ENCODE results near the gene CYFIP1.

The CYFIP1 gene

DNA sequence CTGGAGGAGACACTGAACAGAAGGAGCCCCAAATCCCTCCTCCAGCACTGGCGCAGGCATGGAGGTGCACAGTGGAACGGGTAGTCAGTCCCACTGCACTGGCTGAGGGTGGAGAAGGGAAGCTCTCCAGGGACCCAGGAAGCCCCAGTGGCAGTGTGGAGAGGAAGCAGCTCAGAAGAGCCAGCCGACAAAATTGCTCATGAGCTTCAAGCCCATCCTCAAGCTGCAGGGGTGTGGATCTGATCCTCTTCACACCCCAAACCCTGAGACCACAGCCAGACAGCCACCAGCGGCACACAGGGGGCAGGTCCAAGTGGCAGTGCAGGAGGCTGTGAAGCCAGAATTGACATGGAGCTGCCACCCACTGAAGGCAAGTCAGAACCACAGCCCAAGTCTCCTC is 32.1 kb downstream of the CYFIP1 start:
- DNase-seq = no peak

DNA sequence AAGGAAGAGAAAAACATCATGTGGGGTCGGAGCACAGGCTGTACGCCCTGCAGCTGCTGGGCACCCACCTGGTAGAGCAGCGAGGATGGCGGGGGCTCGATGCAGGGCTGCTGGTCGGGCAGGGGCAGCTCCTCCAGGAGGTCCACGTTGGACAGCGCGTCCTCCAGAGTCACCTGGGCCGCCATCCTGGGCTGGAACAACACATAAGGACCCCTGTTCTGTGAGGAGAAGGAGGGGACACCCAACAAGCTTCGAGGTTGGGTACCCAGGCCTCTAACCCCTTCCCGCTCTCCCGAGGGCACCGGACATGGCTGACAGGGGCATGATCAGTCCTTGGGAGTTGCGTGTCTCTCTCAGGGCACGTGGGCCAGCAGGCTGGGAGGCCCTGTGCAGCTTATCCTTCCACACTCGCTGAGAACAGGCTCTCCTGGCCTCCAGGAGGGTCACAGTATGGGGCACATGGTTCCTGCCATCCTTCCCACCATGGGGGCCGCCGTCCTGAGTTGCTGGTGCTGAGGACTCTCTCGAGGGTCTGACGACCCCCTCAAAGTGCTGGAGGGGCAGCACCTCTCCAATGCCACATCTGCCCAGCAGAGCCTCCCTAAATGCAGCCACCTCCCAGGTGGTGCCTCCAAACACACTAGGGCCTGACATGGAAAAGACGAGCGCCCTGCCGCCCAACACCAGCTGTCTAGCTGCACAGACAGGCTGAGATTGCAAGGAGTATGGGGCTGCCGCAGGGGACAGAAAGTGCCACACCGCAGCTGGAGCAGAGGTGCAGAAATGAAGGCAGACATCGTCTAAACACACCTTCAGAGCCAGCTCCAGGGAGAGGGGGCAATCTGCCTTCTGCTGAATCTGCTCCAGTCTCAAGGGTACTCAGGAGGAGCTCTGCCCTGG is 32.8 kb downstream of the CYFIP1 start:
- DNase-seq = no peak

DNA sequence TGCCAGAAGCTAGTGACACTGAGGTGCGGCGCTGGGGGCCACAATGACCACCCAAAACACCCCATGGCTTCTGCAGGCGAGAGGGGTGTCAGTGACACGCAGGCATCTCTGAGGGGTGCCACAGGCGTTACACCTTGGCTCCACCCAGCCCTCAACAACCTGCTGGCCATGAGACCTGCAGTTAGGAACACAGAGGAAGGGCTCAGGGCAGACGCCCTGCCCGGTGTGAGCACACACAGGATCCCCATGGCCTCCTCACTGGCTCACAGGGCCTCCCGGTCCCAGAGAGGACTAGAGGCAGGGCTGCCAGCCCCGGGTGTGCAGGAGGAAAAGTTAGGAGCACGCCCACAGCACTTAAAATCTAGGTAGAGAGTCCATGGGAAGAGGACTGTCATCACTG is 35.1 kb downstream of the CYFIP1 start:
- DNase-seq = no peak

DNA sequence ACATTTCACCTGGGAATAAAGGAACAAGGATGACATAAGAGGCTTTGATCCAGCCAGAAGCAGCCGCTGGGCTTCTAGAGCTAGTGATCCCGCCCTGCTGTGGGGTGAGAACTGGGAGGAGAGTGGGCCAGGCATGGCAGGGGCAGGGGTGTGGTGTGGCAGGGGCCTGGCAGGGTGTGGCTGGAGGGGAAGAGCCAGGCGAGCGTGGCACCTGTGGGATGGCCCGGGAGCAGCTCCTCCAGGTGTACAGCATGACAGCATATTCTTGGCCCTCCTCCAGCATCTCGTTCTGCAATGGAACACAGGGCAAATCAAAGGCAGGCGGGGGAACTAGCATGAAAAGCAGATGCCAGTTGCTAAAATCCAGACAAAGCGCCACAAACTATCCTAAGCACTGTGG is 35.5 kb downstream of the CYFIP1 start:
- no peak for DNase-seq

DNA sequence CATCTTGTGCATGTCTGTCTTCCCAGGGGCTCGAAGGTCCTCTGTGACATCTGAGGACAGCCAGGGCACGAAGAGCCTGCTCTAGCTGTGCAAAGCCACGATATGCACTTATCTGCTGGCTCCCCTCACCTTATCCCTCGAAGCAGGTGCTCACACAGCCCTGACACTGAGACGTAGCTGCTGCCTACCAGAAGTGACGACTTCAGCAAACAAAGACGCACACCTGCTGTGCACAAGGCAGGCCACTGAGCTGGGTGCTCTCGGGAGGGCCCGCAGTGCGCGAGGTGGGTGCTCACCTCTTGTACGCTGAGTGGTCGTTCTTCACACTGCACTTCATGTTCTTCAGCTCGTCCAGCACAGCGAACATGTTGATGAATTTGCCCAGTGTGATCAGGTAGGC is 37.3 kb downstream of the CYFIP1 start:
- DNase-seq = no peak

DNA sequence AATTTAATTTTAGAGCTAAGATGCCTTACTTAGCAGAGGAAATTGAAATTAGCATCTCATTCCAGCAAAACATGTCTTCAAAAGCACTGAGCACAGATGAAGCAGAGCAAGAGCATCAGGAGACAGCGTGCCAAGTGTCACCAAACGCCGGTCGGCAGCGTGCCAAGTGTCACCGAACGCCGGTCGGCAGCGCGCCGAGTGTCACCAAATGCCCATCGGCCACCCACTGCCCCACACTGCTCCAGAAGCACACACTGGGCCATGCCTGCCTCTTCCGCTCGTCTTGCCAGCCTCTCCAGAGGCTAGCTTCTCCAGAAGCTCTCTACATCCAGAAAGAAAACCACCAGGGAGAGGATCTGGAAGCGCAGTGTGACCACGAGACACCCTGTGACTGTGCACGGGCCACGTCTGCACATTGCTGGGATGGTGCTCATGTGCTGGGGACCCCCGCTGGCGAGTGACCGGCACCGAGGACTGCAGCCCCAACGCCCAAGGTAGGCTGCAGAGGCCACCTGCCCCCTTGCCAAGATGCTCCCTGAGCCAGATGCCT is 37.8 kb downstream of the CYFIP1 start:
- DNase-seq = no peak

DNA sequence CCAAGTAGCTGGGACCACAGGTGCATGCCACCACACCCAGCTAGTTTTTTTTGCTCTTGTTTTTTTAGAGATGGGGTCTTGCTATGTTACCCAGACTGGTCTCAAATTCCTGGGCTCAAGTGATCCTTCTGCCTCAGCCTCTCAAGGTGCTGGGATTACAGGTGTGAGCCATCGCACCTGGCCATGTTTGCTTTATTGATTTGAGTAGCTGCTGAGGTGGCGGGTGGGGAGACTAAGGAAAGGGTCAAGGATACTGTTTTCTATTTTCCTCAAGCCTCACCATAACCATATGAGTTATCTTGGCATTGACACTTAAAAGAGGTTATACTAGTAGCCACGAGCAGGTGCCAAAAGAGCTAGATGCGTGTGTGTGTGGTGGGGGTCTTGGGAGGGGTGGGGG is 39.0 kb downstream of the CYFIP1 start:
- no peak for DNase-seq

DNA sequence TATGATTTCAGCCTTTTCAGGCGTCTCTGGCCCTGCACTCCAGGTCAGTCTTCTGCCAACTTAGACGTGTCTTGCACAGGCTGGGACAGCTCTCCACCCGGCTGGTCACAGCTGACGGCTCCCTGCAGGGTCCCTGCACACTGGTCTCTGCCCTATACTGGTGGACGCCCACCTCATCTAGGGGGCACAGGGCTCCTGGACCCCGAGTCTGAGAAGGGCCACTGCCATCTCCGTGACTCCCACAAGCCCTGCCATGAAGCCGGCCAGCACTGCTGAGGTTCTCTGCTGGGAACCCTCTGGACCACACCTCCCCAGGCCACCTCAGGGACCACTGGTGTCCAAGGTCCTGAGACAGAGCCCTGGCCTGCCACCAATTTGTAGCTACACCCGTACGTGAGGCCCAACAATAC is 40.5 kb downstream of the CYFIP1 start:
- DNase-seq = no peak

DNA sequence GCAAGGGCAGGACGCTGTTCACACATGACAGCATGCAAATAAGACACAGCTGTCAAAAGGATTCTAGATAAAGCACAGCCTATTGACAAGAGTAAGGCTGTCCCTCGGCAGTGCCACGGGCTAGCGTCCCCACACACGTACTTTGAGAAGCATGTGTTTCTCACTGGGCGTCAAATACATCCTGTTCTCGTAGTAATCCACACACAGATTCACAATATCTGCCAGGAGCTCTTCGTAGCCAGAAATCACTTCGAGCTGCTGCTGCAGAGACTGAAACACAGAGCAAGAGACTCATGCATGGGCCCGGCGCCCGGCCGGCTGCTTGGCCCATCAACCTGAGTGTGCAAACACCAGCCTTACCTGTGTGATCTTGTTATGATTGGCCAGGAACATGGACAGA is 41.1 kb downstream of the CYFIP1 start:
- DNase-seq = no peak

DNA sequence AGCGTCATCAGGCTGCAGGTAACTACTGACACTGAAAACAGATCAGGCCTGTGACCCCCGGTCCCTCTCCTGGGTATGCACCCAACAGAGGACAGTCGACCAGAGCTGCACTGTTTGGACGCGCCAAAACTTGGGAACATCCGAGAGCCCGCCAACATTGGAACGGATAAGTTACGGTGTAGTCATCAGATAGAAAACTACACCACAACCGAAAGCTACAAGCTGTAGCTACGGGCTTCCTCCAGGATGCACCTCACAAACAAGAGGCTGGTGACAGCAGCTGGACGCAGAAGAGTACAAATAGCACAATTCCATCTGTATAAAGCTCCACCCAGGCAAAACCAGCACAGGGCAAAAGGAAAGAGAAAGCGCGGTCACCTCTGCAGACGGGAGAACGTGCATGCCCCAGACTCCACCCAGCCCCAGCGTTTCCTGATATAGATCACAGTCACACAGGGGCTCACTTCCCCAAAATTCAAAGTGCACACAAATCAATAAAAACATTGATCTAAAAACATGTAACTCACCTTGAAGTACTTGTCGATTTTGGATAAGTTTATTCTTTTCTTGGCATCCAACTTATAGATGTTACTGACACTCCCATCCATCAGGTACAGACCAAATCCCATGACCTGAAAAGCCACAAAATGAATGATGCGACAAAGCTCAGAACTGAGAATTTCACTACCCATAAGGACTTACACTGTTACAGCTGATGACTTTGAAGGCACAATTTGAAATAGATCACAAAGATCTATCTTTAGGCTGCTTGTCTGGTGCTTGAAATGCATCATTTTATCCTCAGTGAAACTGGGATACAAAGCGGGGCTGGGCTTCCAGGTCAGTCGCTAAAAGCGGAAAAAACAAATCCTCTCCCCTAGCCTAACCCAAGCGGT is 43.3 kb downstream of the CYFIP1 start:
- no peak for DNase-seq

DNA sequence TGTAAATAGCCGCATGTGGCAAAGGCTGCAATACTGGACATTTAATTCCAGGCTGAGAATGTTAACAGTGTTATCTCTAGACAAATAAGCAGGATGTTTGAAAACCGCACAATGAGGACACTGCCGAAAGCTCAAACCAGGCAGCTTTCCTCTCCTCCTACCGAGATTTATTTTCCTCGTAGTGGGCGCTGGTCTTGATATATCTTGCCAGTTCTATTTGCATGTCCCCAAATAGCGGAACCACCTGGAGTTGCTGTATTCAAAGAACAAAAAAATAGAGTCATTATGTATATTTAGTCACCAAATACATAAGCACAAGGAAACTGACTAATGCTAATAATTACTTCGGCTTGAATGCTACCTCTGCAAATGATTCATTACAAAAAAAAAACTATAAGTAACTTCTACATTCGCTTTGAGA is 46.5 kb downstream of the CYFIP1 start:
- DNase-seq = no peak

DNA sequence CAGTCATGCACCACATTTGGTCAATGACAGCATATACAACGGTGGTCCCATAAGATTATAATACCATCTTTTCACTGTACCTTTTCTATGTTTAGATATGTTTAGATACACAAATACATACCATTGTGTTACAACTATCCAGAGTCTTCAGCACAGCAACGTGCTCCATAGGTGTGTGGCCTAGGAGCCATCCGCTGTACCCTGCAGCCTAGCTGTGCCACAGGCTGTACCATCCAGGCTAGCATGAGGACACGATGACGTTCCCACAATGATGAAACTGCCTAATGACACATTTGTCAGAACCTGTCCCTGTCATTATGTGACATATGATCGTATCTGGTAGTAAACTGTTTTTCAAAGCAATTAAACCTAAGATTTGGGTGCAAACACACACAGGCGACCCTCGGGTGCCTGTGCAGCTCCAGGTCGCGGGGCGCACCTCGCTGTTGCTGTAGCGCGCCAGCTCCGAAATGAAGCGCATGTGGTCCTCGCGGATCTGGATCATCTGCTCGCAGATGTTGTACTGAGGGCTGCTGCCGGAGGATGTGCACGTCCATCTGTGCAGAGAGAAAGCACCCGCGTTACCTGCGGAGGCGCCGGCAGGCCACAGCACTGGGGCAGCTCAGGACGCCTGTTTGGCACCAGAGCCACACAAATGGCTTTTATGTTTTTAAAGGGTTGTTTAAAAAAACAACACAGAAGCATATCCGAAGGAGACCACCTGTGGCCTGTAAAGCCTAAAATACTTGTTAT is 48.2 kb downstream of the CYFIP1 start:
- DNase-seq = no peak

DNA sequence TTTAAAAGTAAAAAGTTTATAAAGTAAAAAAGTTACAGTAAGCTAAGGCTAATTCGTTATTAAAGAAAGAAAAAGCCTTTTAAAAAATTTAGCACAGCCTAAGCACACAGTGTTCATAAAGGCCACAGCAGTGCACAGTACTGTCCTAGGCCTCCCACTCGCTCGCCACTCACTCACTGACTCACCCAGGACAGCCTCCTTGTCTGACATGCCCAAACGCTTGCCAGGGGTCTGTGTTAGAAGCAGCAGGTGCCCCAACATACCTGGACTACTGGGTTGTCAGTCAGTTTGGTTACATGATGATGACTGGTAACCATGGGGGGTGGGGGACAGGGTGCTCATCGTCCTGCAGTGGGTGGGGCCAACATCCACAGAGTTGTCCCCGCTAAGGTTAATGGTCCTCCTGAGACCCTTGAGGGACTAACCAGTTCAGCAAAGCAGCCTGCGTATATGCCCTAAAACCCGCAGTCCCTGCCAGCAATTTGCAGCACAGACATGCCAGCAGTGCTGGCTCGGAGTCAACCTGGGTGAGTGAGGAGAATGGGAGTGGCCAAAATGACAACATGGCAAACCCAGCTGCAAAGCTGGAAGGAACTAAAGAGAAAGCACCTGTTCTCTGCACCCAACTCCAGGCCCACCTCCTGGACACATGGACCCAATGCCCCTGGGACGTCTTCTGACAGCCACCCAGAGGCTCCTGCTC is 49.2 kb downstream of the CYFIP1 start:
- DNase-seq = no peak

DNA sequence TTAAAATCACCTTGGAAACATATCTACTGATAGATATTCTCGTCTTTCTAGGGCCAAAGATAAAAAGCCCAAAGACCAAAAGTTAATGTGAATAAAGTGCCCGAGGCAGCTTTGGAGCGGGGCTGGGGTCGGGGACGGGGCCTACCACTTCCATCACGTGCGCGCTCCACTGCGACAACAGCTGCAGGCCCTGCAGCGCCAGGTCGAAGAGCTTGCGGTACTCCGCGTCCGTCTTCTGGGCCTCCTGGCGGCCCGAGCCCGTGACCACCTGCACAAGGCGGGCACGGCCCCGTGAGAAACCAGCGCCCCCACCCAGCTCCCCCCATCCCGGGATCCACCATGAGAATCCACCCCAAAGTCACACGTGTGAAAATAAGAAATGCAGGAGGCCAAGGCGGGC is 52.4 kb downstream of the CYFIP1 start:
- no peak for DNase-seq

DNA sequence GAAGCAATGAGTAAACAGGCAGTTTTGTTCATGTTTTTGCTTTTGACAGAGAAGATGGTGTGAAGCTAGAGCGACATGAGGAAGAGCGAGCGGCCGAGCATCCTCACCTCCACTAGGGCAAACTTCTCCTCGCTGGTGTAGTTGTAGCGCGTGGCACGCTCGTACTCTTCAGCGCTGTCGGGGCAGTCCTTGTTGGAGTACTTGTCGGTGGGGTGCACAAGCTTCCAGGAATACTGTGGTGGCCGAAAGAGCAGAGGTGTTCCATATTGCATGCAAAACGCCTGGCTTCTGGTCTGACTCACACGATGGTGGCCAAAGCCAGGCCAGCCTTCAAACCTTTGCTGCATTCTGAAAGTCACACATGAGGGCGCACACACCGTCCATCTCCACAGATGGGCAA is 54.3 kb downstream of the CYFIP1 start:
- no peak for DNase-seq

DNA sequence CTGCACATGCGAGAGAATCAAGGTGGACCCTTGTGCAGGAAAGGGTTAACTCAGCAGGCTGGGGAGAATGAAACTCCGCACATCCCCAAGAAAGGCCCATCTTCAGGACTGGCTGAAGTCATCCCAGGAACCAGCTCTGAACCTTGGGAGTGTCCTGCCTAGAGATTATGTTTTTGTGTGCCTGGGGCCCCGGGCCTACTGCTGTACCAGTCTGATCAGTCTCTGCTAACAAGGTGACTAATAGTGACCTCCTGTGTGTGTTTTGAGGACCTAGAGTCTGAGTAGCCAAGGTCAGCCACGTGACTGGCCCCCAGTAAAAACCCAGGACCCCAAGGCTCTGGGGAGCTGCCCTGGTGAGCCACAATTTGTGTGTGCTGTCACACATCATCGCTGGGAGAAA is 58.2 kb downstream of the CYFIP1 start:
- no peak for DNase-seq

DNA sequence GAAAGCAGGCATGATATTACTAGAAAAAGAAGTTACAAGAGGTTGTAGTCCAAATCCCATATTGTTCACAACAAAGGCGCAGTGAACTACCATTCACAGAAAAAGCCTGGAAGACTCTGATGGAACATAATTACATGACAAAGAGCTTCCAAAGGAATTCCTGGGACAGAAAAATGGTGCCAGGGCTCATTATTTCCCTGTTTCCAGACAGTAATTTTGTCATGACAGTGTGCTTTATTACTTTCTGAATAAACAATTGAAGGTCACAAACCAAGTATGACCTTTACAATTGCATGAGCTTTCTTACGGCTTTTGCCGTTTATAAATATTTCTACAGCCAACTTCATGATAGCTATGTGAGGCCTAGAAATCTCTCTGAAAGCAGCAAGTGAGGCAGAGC is 61.0 kb downstream of the CYFIP1 start:
- DNase-seq = no peak

DNA sequence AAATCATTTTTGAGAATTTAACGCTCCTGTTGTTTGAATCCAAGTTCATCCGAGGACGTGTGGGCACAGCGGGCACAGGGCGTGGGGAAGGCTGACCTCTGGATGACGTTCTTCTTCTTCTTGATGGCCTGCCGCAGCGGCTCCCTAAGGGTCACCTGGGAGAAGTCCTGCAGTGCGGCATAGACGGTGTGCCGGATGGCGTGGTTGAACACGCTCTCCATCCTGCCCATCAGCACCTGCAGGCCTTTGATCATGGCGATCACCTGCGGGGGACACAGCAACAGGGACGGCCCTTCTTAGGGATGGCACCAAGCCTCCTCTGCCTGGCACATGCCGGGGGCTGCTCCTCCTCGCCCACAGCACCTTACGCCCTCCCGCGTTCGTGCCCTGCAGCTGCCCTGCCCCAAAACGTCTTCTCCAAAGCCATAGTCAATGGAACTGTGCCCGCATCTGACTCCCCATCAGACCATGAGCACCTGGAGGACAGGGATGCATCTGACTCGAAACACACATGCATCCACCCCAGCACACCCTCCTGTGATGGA is 61.5 kb downstream of the CYFIP1 start:
- DNase-seq = no peak

DNA sequence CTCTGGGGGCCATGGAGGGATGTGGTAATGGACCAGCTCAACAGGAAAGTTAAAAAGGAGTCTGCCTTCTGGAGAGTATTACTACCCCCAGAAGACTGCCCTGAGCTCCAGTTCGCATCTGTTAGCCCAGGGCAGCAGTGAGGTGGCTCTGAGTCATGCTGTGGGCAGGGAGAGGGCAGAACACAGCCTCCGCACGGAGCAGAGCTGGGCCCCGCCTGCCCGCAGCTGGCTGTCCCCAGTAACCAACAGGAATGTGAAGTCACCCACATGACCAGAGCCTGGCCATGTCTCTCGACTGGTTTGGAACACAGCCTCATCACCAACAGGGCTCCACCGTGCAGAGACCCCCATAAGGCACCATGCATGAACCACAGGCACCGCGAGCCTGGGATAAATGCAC is 62.1 kb downstream of the CYFIP1 start:
- no peak for DNase-seq

DNA sequence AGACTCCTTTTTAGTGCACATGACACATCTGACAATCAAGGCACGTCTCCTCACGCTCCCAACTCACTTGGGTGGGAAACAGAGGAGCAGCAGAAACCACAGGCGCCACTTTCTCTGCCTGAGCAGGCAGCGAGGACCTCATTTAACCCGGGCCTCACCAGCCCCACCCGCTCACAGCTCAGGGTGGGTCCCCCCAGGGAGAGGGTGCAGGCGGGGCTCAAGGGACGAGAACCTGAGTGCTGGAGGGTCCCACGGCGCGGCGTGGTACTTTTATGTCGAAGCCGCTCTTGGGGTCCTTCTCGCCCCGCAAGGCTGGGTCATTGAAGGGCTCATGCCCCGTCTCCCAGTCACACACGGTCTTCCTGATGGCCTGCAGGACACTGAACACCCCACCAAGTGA is 62.6 kb downstream of the CYFIP1 start:
- no peak for DNase-seq

DNA sequence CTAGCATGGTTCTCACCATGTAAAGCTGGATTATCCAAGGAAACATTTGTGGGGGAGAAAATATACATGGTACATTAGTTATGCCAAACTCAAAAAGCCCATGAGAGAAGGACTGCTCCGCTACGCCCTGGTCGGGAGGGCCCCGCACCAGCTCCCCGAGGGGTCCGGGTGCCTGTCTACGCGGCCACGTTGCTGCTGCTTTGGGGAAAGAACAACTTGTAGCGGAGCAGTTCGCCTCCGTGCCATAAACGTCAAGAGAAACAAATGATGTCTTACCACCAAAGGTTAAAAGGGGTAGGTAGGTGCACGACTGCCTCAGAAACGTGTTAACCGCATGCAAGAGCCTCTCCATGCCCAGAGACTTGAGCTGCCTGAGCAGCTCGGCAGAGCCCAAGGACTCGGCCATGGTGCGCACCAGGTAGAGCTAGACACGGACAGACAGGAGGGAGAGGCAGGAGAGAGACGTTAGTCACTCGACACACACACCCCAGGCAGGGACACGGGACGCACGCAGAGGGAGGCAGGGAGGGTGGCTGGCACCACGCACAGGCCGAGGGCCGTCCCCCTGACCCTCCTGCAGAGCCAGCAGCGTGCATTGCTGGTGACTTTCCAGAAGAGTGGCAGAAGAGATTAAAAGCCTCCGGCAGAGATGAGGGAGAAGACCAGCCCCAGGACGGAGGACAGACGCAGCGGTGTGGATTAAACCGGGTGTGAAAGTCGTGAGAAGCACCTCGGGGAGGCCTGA is 63.4 kb downstream of the CYFIP1 start:
- DNase-seq = no peak

Data from activated CD8-positive, alpha-beta memory T cell treated with anti-CD3 and anti-CD28 coated beads, Interleukin-2, amount 50 U/mL, for 48 hours (primary cell).